GM21717 (cell line): ENCODE results near the gene GALNT18.

Experiments
- ATAC-seq: cut with Tn5 transposase; IDR thresholded peaks from one replicate; pipeline ENCODE4 v1.9.1; 2021; ENCODE audit warnings: mild to moderate bottlenecking, moderate library complexity; ENCODE audit not compliant: unreplicated experiment

Gene GALNT18

DNA sequence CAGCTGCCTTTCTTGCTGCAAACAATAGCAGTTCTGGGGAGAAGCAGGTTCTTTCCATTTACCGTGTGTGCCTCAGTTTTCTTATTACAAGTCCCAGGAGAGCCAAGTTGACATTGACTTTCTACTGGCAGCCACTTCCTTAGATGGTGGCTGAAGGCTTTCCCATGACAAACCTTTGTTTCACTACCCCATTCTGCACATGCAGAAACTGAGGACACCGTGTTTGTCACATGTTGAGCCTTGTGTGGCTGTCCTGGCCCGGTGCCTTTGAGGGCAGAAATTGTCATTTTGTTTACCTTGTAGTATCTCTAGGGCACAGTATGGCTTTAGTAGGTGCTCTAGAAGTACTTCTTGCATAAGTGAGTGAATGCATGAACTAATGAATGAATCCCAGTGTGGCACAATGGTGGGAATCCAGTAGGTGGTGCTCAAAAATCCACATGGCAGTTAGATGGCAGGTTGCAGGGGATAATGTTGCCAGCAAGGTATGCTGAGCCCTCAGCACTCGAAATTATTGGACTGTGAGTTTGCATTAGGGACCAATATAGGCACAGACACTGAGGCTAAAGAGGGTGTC lies 370.3 kb downstream of the GALNT18 start:
- peak; percentile 50 for ATAC-seq

DNA sequence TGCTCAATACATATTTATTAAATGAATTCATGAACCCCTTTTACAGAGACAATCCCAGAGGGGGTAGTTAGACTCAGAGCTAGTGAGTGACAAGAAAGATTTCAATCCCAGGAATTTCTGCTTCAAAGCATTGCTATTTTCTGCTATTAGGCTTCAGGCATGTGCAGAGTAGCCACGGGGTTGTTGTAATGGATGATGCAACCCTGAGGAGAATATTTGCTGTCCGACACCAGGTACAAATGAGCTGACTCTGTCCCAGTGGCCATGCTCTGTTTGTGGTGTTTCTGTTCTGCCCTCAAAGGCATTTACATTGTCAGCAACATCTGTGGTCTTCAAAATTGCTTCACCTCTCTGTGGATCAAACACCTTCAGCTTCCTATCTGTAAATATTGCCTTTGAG lies 371.3 kb downstream of the GALNT18 start:
- ATAC-seq: no peak

DNA sequence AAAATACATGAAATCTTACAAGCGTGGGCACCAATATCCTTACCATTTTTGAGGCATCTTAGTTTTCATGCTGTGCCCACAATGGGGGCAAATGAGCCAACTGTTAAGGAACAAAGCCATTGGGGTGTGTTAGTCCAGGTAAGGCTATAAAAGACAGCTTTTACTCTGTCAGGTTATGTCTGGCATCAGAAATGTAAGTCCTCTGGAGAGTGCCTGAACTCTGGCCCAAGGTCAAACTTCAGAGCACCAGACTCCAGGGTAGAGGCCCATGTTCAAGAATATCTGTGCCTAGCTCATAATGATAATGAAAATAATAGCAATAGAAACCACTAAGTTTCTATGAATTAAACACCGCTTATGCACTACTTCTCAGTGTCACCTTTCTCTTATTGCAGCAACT lies 374.2 kb downstream of the GALNT18 start:
- no peak for ATAC-seq

DNA sequence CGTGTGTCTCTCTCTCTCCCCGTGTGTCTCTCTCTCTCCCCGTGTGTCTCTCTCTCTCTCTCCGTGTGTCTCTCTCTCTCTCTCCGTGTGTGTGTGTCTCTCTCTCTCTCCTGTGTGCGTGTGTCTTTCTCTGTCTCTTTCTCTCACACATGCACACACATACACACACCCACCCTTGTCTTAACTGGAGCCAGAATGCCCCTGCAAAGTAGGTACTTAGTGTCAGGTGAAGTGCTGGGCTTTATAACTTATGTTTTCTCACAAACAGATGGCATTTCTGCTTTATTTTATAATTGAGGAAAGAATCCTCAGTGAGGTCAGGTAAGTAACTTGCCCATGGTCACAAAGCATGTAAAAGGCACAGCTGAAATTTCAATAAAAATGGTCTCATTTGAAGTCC lies 374.7 kb downstream of the GALNT18 start:
- ATAC-seq: no peak

DNA sequence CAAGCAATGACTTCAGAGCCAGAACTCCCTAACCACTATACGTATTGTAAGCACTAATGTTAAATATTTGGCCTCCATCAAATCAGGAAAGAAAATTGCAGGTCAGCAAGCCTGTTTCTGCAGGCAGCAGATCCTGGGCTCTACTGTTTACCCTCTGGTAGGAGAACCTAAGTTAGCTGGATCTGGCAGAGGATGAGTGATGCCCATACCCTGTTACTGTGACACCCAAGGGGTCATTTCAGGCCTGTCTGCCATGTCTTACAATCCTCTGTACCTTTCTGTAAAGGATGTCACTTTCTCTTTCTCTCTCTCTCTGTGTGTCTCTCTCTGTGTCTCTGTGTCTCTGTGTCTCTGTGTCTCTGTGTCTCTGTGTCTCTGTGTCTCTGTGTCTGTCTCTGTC lies 375.6 kb downstream of the GALNT18 start:
- ATAC-seq: no peak

DNA sequence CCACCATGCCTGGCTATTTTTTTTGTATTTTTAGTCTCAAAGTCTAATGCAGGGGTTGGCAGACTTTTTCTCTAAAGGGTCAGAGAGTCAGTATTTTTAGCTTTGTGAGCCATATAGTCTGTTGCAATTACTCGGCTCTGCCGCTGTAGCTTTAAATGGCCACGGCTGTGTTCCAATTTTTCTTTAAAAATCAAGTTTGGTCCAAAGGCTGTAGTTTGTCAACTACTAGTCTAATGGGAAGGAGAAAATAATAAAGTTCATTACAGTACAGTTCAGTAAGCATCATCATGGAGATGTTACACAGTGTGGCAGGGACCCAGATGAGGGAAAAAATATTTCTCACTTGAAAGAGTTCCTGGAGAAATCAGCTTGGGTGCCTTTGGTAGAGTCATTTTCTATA lies 376.4 kb downstream of the GALNT18 start:
- ATAC-seq: no peak

DNA sequence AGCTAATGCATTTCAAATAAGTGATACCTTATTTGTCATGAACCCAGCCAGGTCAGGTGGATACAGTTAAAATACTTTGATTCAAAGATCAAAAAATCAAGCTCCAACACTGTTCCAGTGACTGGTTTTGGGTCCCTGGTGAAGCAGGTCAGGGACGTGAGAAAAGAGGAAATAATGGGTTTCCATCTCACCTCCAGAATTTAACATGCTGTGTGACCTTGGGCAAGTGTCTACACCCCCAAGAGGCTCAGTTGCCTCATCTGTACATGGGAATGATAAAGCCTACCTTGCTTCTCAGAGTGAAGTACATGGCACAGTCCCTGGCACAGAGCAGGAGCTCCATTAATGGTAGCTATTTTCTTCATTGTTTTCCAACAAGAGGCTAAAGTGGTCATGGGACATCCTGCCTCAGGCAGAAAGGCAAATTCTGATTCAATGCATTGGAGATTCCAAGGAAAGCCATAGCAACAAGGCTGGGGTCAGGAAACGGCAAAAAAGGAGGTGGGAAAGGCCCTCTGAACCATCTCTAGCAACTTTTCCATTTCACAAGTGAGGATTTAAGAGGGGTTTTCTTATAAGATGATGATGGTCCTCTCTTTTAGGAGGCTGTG lies 377.2 kb downstream of the GALNT18 start:
- no peak for ATAC-seq

DNA sequence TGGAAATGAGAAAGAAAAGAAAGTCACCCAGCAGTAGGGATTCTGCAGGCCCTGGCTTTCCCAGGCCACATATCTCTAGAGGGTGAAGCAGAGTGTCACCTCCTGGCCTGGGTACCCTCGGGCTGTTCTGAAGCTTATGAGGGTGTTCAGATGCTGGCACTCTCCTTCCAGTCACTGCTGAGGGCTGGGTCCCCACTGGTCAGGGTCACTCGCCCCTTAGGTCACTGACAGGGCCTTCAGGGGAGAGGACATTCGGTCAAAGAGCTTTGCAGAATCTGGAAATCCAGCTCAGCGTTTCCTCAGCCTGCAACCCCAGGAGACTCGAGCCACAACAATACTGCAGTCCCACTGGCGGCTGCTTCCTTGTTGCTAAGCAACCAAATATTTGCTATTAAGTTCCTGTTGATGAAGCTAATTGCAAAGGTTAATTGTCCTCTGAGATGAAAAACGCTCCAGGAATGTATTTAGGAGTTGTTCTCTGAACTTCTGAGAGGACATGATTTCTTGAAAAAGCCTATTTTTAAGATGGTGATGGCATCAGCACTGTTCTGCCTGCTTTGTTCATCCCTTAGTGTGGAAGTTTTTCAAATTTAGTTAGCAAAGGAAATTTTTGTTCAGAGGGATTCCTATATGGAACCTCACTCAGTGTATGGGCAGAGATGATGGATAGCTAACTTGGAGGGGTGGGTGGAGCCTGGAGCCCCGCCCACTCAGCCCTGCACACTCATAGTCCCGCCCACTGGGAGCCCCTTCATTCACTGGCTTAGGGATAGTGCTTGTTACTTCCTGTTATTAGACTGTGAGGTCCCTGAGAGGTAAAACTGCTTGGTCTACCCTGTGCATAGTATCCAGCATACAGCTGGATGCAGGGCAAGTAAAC lies 378.0 kb downstream of the GALNT18 start:
- ATAC-seq: no peak

DNA sequence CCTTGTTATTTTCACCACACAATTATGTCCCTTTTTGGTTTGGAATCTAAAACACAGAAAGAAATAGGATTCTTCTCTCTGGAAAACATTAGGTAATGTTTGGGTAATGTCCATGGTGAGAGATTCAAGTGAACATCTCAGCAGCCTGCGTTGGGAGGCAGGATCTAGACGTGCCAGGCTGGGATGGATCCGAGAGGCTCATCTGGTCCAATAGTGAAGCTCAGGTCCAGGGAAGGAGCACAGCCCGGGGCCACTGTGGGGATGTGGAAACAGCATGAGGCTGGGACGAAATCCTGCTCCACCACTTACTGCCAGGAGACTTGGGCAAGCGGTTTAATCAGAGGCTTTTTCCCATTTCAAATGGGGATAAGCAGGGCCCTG lies 378.6 kb downstream of the GALNT18 start:
- ATAC-seq: no peak

DNA sequence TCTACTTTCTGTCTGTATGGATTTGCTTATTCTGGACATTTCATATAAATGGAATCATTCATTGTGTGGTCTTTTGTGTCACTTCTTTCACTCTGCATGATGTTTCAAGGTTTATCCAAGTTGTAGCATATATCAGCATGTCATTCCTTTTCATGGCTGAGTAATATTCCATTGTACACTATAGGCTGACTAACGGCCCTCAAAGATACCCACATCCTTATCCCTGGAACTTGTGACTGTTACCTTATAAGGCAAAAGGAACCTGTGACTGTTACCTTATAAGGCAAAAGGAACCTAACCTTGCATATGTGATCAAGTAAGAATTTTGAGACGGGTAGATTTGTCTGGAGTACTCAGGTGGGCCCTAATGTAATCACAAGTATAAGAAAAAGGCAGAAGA lies 380.5 kb downstream of the GALNT18 start:
- no peak for ATAC-seq

DNA sequence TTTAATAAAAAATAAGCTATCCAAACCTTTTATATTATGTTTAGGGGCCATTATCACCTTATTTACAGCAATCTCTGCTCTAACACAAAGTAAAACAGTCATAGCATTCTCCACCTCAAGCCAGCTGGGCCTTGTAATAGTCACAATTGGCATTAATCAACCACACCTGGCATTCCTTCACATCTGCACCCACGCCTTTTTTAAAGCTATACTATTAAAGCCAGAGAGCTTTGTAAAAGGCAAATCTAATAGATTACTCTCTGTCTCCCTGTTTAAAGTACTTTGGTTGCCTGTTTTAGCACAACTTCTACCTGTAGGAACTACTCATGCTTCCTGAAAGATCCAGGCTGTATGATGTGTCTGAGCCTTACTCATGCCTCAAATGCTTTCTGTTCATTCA lies 381.8 kb downstream of the GALNT18 start:
- no peak for ATAC-seq

DNA sequence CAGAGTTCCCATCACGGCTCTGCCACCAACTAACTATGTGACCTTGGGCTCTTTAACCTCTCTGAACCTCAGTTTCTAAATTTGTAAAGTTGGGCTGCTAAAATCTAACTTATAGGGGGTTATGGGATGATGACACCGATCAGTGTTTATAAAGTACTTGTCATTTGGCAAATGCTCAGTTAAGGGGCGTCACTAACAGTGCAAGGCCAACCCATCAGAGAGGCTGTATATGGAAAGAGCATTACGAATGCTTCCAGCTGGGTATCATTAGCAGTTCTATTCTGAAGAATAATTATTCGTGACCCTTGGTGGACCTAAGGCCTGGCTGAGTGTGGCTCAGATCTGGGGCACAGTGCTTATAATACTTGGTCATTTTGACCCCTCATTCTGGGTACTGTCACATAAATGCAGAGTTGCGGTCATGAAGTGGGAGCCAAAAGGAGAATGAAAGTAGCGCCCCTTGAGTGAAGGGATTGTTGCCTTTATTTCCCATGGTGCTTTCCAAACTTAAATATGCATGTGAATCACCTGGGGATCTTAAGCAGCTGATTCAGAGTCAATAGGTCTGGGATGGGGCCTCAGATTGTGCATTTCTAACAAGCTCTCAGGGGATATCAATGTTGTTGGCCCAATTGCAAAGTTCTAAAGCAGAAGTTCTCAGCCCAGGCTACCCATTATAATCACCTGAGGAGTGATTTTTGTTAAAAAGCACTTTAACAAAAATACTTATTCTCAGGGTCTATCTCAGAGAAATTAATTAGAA lies 384.6 kb downstream of the GALNT18 start:
- ATAC-seq: no peak

DNA sequence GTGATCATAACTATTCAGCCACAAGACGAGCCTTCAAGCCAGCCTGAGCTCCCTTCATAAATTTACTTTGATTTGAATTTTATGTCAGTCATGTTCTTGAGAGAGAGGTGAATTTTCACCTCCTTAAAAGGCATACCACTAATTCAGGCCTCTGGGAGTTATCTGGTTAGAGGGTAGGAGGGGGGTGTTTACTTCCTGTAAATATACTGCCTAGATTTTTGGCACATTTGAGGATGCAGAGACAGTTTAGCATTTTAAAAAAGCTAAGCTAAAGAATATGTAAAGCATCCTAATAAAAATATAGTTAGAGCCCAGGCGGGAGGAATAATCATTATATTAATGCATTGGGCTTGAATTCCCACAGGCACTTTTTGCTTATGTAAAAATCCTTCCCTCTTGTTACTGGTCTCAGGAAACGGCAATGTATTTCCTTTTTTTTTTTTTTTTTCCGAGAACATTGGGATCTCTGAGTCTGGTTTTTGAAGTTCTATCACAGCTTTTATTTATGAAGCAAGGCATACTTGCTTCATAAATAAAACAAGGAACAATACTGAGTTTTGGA lies 385.2 kb downstream of the GALNT18 start:
- ATAC-seq: no peak

DNA sequence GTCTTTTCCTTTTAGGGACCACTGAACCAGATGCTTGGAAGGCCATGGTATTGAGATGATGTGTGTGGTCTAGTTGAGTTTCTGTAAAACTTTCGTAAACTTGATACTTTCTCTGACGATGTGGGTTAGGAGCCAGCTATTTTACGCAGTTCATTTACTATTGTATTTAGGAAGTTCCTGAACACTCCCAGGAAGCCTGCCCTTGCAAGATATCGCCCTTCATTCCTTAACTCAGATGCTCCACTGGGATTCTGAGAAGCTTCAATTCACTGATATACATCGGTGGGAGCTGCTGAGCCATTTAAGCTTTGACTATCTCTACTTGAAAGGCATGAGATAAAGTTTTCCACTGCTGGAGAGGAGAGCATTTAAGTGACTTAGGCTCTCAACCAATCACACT lies 390.0 kb downstream of the GALNT18 start:
- no peak for ATAC-seq

DNA sequence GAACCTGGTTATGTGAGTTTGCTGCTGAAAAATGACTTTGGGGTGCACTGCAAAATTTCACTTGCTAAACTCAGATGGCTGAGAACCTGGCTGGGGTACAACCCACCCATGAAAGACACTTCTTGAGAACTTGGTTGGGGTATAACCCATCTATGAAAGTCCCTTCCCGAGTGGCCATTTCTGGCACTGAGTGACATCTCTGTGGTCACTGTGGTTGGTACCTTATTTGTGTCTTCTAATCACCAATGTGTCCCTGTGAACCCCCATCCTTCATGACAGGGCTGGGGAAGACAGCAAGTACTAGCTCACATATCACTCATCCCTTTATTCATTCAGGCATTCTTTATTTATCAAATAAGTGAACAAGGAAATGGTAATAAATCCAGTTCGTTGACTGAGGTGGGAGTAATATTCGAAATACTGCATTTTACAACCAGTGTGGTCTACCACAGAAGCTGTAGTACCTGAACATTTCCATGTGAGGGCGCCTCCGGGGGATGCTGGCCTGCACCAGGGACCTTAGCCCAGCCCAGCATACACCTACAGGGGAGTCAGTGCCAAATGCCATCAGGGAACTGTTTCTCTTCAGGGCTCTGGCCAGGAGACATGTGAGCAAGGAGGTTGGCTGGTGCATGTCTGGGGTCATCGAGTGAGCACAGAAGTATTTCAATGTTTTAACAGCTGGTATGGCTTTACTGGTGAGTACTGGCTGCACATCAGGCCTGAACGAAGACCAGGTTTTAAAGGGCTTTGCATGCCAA lies 390.8 kb downstream of the GALNT18 start:
- ATAC-seq: no peak

DNA sequence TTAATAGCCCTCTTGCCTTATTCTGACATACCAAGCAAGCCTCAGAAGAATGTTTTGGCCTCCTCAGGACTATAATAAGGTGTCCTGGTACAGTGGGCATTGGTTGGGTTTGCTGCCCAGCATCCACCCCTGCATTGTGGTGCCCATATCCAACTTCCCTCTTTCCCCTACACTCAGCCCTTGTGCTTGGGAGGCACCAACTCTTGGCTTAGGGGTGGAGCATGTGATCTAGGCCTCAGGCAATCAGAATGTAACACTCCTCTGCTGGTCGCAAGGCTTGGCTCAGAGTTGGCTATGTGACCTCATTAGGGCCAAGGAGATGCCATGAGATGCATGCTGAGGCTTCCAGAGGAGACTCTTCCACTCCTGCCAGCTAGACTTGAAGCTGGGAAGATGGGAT lies 391.7 kb downstream of the GALNT18 start:
- ATAC-seq: no peak

DNA sequence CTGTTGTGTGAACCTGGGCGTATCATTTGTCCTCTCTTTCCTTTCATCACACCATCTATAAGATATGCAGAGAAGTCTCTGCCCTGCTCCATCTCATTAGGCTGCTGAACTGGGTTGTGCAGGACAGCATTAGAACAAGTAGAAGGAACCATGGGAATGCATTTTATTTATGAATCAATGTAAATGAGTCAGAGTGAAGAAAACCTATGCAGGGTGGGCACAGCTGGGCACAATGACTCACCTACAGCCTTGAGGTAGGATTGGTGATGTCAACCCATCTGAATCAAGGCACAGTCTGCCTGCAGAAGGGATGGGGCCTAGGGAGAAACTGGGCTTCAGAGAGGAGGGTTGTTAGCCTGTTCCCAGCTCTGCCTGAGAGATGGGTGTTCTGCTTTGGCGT lies 392.2 kb downstream of the GALNT18 start:
- ATAC-seq: no peak

DNA sequence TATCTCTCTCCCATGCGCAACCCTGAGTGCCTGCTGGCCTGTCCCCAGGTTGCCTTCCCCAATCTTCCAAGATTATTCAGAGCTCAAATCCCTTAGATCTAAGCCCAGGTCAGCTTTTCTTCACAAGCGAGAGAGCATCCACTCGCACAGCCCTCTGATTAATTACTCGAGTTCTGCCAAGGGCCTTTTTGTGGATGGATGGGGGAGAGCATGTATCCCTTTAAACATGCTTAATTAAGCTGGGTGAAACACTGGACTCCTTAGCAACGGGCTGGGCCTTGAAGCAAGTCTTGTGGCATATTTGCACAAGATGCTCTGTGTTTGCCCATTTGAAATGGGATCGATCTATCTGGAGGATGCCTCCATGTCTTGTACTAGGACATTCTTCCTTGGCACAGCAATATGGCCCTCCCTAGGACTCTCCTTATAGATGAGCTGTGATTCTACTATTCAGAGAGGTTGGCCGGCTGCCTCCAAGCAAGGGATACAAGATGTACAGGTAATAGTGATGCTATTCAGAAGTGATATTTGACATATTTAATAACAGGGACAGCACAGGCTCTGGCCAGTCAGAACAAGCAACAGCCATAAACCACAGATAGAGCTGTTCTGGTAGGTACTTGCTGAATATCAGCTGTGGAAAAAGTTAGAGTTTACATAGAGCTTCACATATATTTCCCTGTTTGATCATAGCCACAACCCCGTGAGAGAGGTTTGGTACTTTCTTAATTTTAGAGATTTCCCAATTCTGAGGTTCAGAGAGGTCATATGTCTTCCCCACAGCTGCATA lies 394.3 kb downstream of the GALNT18 start:
- ATAC-seq: no peak
